Retinal pigment epithelial cell (primary cell): ENCODE measurements around the gene SHB.

ENCODE experiments used
- DNase-seq: peaks from one replicate; pipeline ENCODE4 v3.0.0-alpha.2; 2010; ENCODE audit warnings: low read depth
- H3K4me3 ChIP-seq: 2 replicates; pipeline ENCODE4 v1.5.1; 2011; ENCODE audit warnings: mild to moderate bottlenecking, low read length, control low read depth, moderate library complexity
- CTCF ChIP-seq: conservative IDR thresholded peaks from 2 replicates; pipeline ENCODE4 v1.5.1; 2011; ENCODE audit warnings: low read depth, low read length, control low read depth, inconsistent platforms

SHB gene

GRCh38 chr9:37956423-37956820, 112.6 kb downstream of the SHB start:
- H3K4me3 ChIP-seq: no peak overlapping the region
- TF ChIP-seq CTCF: no peak
- DNase-seq: no peak

GRCh38 chr9:37955781-37956422, 113.1 kb downstream of the SHB start:
- no peak overlapping the region for H3K4me3 ChIP-seq
- TF ChIP-seq CTCF: no peak
- DNase-seq: no peak

- TF ChIP-seq CTCF: no peak
- no peak for DNase-seq
- no peak overlapping the region for H3K4me3 ChIP-seq
Observed at GRCh38 chr9:37954581-37954981, 114.4 kb downstream of the SHB start.

- TF ChIP-seq CTCF: no peak
Observed at GRCh38 chr9:37953775-37954437, 115.1 kb downstream of the SHB start.

GRCh38 chr9:37953206-37953774, 115.7 kb downstream of the SHB start:
- H3K4me3 ChIP-seq: no peak overlapping the region
- no peak for TF ChIP-seq CTCF
- DNase-seq: no peak

More at GRCh38 chr9:37953775-37954437, 115.1 kb downstream of the SHB start:
- DNase-seq: peak; percentile 77
- no peak overlapping the region for H3K4me3 ChIP-seq

- no peak for TF ChIP-seq CTCF
- DNase-seq: no peak
- H3K4me3 ChIP-seq: no peak overlapping the region
Observed at GRCh38 chr9:37952731-37953130, 116.3 kb downstream of the SHB start.
